Heart left ventricle (tissue), 13 donors: ENCODE data around the gene GADD45G.

Experiments
- CTCF ChIP-seq, 12 donors: fragments of 200-600 bp; sonication (generic) in 4 of 12; IDR thresholded peaks; one replicate each; pipeline versions ENCODE4 v1.5.0 to v1.8.0; 2018 to 2022; ENCODE audit warnings: antibody characterized with exemption in 12 of 12, mild to moderate bottlenecking in 5 of 12
- POLR2A ChIP-seq, 2 donors: fragments of 450-650 bp; IDR thresholded peaks; one replicate each; pipeline ENCODE4 v1.6.1; 2017; ENCODE audit warnings: antibody characterized with exemption in 2 of 2, mild to moderate bottlenecking in 2 of 2, moderate library complexity in 2 of 2
- donor health status: ischemic (EF 13 %, LVEDD 7.1; RV severe dilation, severe dysfunction).
- donor health status: DM: no; HTN: yes; CAD: no.
- donor health status: DM: no; HTN: no; CAD: no.
- donor health status: ischemic (EF 25% LVEDD 6.9; RV normal size, moderate dysfunction).
- donor health status: ischemic (EF 25% LVEDD 5.7; RV mildly dilated, moderate dysfunction).
- donor health status: ischemic (EF 35%, LVEDD 5.7; RV mildly dilated, moderate dysfunction).
- donor health status: nonischemic (EF 11% LVEDD 7.7; RV severe dilation, severe dysfunction).
- donor health status: DM: yes; HTN: yes; CAD: no.
- donor health status: PGD.
- donor health status: ischemic (EF 29% LVEDD 5.4; RV normal size, mild dysfunction).
- donor health status: nonischemic (EF 23%, LVEDD 6.1; RV moderate dilation, normal function).

DNA sequence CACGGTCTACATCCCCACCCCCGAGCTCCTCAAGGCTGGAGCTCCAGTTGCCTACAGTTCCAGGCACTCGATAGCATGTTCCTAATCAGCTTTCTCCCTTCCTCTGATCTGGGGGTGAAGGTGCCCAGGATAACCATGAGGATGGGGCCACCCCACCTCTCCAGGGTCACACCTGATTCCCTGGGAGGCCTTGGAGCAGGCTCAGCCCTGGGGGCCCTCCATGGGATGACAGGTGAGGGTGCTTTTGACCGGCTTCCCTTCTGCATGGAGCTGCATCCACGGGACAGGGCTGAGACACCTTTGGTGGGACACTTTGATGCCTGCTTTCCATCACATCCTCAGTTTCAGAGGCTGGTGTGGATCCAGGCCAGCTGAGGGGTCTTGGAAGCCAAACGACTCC is 28.6 kb downstream of the GADD45G start:
- no peak for TF ChIP-seq CTCF (IDR thresholded peaks at IDR 0.05)
- no peak for TF ChIP-seq POLR2A (IDR thresholded peaks at IDR 0.05)
